A673 (cell line): ENCODE results near the gene ACSF2. TPM values are rescaled to one million over a fixed set of nuclear protein-coding genes. Genes with fewer than 3 reads are reported as not detected.

Experiments used
- BruUV-seq: library from RNA; stranded (reverse); fragments of 400-500 nt; replicated peaks from 2 replicates; lab custom pipeline; 2021; lab: Mats Ljungman, UMichigan
- CTCF ChIA-PET: fragments of 300-600 bp; sonication (Branson Sonifier 250); formaldehyde crosslinking; loops from one replicate; lab custom pipeline; 2022; ENCODE audit warnings: antibody characterized with exemption; lab: Charles Lee
- POLR2A ChIA-PET: fragments of 300-600 bp; sonication (Branson Sonifier 250); formaldehyde crosslinking; loops from one replicate; lab custom pipeline; 2022; ENCODE audit warnings: antibody characterized with exemption; ENCODE audit not compliant: low non-redundant PET; lab: Charles Lee
- DNase-seq: peaks from one replicate; pipeline ENCODE4 v3.0.0-alpha.2; 2015; ENCODE audit warnings: low spot score
- H3K27ac ChIP-seq: fragments of 200-600 bp; sonication (generic); 2 replicates; pipeline ENCODE4 v1.5.1; 2016; ENCODE audit warnings: mixed run types, low read depth, mild to moderate bottlenecking, mixed read lengths, antibody characterized with exemption, low read length; ENCODE audit not compliant: poor library complexity, severe bottlenecking
- H3K27me3 ChIP-seq: fragments of 200-600 bp; sonication (generic); replicated peaks from 2 replicates; pipeline ENCODE4 v1.6.1; 2017; ENCODE audit warnings: mixed run types, low read depth, mild to moderate bottlenecking, mixed read lengths, antibody characterized with exemption, low read length; ENCODE audit not compliant: insufficient read depth, poor library complexity
- H3K36me3 ChIP-seq: fragments of 200-600 bp; sonication (generic); 2 replicates; pipeline ENCODE4 v1.6.1; 2016; ENCODE audit warnings: mixed run types, mild to moderate bottlenecking, mixed read lengths, antibody characterized with exemption, low read length; ENCODE audit not compliant: insufficient read depth, poor library complexity, severe bottlenecking
- H3K4me1 ChIP-seq: fragments of 200-600 bp; sonication (generic); 2 replicates; pipeline ENCODE4 v1.6.1; 2017; ENCODE audit warnings: mixed run types, mild to moderate bottlenecking, mixed read lengths, antibody characterized with exemption, low read length; ENCODE audit not compliant: insufficient read depth, poor library complexity, severe bottlenecking
- H3K4me3 ChIP-seq: fragments of 200-600 bp; sonication (generic); 2 replicates; pipeline ENCODE4 v1.5.1; 2016; ENCODE audit warnings: low read depth, mixed run types, mild to moderate bottlenecking, mixed read lengths, low read length; ENCODE audit not compliant: poor library complexity, severe bottlenecking
- H3K9me3 ChIP-seq: fragments of 200-600 bp; sonication (generic); 2 replicates; pipeline ENCODE4 v1.6.1; 2016; ENCODE audit warnings: mixed run types, low read depth, mild to moderate bottlenecking, mixed read lengths, antibody characterized with exemption, low read length; ENCODE audit not compliant: poor library complexity, severe bottlenecking
- CTCF ChIP-seq: fragments of 300-800, 200-600 bp; sonication (generic); conservative IDR thresholded peaks from 2 replicates; pipeline ENCODE4 v1.5.1; 2017; ENCODE audit warnings: low read depth, mild to moderate bottlenecking, antibody characterized with exemption, low read length, moderate library complexity, mixed read lengths
- EZH2 ChIP-seq: fragments of 200-600 bp; sonication (generic); IDR thresholded peaks from 2 replicates; pipeline ENCODE4 v1.6.1; 2017; ENCODE audit warnings: borderline replicate concordance, low read depth, mild to moderate bottlenecking, mixed read lengths, antibody characterized with exemption, low read length; ENCODE audit not compliant: poor library complexity, severe bottlenecking
- intact Hi-C: fragments of 100-400 bp; cut with micrococcal nuclease; formaldehyde crosslinking; loops from one replicate; pipeline ENCODE4 v1.10.0; 2022; ENCODE audit not compliant: unreplicated experiment
- total RNA-seq: library from RNA; stranded (reverse); gene quantifications from 2 replicates; pipeline ENCODE4 v1.2.3, GENCODE V29; 2021

The ACSF2 gene
- total RNA-seq, 1 experiment from 2014 or later: 4.1 TPM

- no TSS peak for BruUV-seq
- POLR2A ChIA-PET: no interaction called here
These were observed 72.2 kb downstream of the ACSF2 start for GRCh38 chr17:50498021-50498874.

GRCh38 chr17:50499270-50499669 lies 73.3 kb downstream of the ACSF2 start:
- BruUV-seq: no TSS peak
- no peaks in the 10 kb centered on the region for H3K4me1 ChIP-seq
- no peak for DNase-seq
- no peak for TF ChIP-seq CTCF
- TF ChIP-seq EZH2: no peak
- H3K36me3 ChIP-seq: no peaks in the 10 kb centered on the region
- ChIA-PET CTCF (no interaction called here), POLR2A (no interaction called here)
- no peak overlapping the region for H3K27ac ChIP-seq
- no peak overlapping the region for H3K4me3 ChIP-seq
- intact Hi-C loops: no loop called here
- no peaks in the 10 kb centered on the region for H3K9me3 ChIP-seq
- no peaks in the 10 kb centered on the region for H3K27me3 ChIP-seq

More at GRCh38 chr17:50498021-50498874, 72.2 kb downstream of the ACSF2 start:
- Histone ChIP-seq H3K36me3 (no peaks in the 10 kb centered on the region), H3K4me3 (no peak overlapping the region), H3K27me3 (no peaks in the 10 kb centered on the region), H3K4me1 (no peaks in the 10 kb centered on the region), H3K27ac (no peak overlapping the region), H3K9me3 (no peaks in the 10 kb centered on the region)
- CTCF ChIA-PET: interaction anchor here (0.7 kb wide), 1 partner anchor 12 kb away, joined by 3 read pairs; no protein-coding TSS in a partner anchor
- DNase-seq: no peak
- intact Hi-C loops: no loop called here
- TF ChIP-seq CTCF (no peak), EZH2 (no peak)

GRCh38 chr17:50499721-50500120 lies 73.7 kb downstream of the ACSF2 start:
- intact Hi-C loops: no loop called here
- no TSS peak for BruUV-seq
- H3K27ac ChIP-seq: no peak overlapping the region
- CTCF ChIA-PET: interaction anchor here (0.7 kb wide), 1 partner anchor 41 kb away, joined by 15 read pairs; no protein-coding TSS in a partner anchor
- no peaks in the 10 kb centered on the region for H3K4me1 ChIP-seq
- no peaks in the 10 kb centered on the region for H3K27me3 ChIP-seq
- no peak for DNase-seq
- H3K9me3 ChIP-seq: no peaks in the 10 kb centered on the region
- POLR2A ChIA-PET: no interaction called here
- no peak overlapping the region for H3K4me3 ChIP-seq
- no peaks in the 10 kb centered on the region for H3K36me3 ChIP-seq
- TF ChIP-seq EZH2: no peak
- TF ChIP-seq CTCF: no peak
